Activated T-helper 9 cell treated with anti-CD3 and anti-CD28 coated beads, Interleukin-2, amount 50 U/mL, for 16 hours (primary cell): Measurements from ENCODE around the gene PPP1R36.
"Not testable (repeated sequence)": the region's sequence is repeated elsewhere in the genome, so short reads cannot be mapped to it uniquely, and the experiment has no call there.

Experiments
- DNase-seq: peaks from one replicate; pipeline ENCODE4 v3.0.0-alpha.2; 2020; ENCODE audit warnings: low read depth

PPP1R36 gene

GRCh38 chr14:64549791-64550620, at the start of gene PPP1R36:
Gene PPP1R36 (plus strand): TSS chr14:64549961. CDS start chr14:64549998, 37 bp downstream.
- peak; percentile 27 for DNase-seq

GRCh38 chr14:64500088-64500487, 49.7 kb upstream of the PPP1R36 start:
- no peak for DNase-seq

GRCh38 chr14:64501411-64502171, 48.2 kb upstream of the PPP1R36 start:
- DNase-seq = no peak

GRCh38 chr14:64502456-64502855, 47.3 kb upstream of the PPP1R36 start:
- no peak for DNase-seq

GRCh38 chr14:64502887-64503433, 46.8 kb upstream of the PPP1R36 start:
- no peak for DNase-seq

- peak; percentile 93 for DNase-seq
Measured at GRCh38 chr14:64503434-64504309, 46.1 kb upstream of the PPP1R36 start, which contains the start of gene ZBTB25. Gene ZBTB25 (minus strand): TSS chr14:64503838. CDS start chr14:64490533, 13,305 bp downstream.

GRCh38 chr14:64504310-64504896, 45.4 kb upstream of the PPP1R36 start, which contains the start of gene ZBTB1:
Gene ZBTB1 (plus strand): TSS chr14:64504770. CDS start chr14:64521505, 16,735 bp downstream.
- DNase-seq = peak; percentile 82

GRCh38 chr14:64504897-64505794, 44.6 kb upstream of the PPP1R36 start:
- peak; percentile 77 for DNase-seq

GRCh38 chr14:64506721-64507120, 43.0 kb upstream of the PPP1R36 start:
- DNase-seq = no peak

GRCh38 chr14:64507376-64508156, 42.2 kb upstream of the PPP1R36 start:
- DNase-seq = peak; percentile 30

GRCh38 chr14:64508215-64508776, 41.5 kb upstream of the PPP1R36 start:
- DNase-seq = no peak

- DNase-seq = no peak
Measured at GRCh38 chr14:64509036-64509435, 40.7 kb upstream of the PPP1R36 start.

GRCh38 chr14:64510825-64511671, 38.7 kb upstream of the PPP1R36 start:
- peak; percentile 40 for DNase-seq

- no peak for DNase-seq
Measured at GRCh38 chr14:64513271-64513670, 36.5 kb upstream of the PPP1R36 start.

- DNase-seq = no peak
Measured at GRCh38 chr14:64515053-64515452, 34.7 kb upstream of the PPP1R36 start.

- DNase-seq = no peak
Measured at GRCh38 chr14:64516969-64517368, 32.8 kb upstream of the PPP1R36 start.

GRCh38 chr14:64517667-64518066, 32.1 kb upstream of the PPP1R36 start:
- not testable (repeated sequence) for DNase-seq

- no peak for DNase-seq
Measured at GRCh38 chr14:64518229-64518628, 31.5 kb upstream of the PPP1R36 start.
